Trophoblast cell (in vitro differentiated cells and primary cell): ENCODE measurements around the gene ARPC2.

ENCODE experiments used
- DNase-seq, 2 donors: peaks; one replicate each; pipeline ENCODE4 v3.0.0-alpha.2; 2016
- H2AFZ ChIP-seq: 2 replicates; pipeline ENCODE4 v1.6.1; 2013; ENCODE audit warnings: low read length, moderate library complexity, mild to moderate bottlenecking; ENCODE audit not compliant: insufficient read depth, poor library complexity
- H2AK5ac ChIP-seq: 2 replicates; pipeline ENCODE4 v1.6.1; 2013; ENCODE audit warnings: mild to moderate bottlenecking, low read length
- H2BK120ac ChIP-seq: 2 replicates; pipeline ENCODE4 v1.6.1; 2013; ENCODE audit warnings: low read length, mild to moderate bottlenecking, moderate library complexity; ENCODE audit not compliant: insufficient read depth, poor library complexity
- H2BK12ac ChIP-seq: 2 replicates; pipeline ENCODE4 v1.6.1; 2013; ENCODE audit warnings: mild to moderate bottlenecking, low read length, moderate library complexity
- H2BK5ac ChIP-seq: 2 replicates; pipeline ENCODE4 v1.6.1; 2013; ENCODE audit warnings: low read length, low read depth, moderate library complexity, mild to moderate bottlenecking; ENCODE audit not compliant: poor library complexity
- H3K14ac ChIP-seq: 2 replicates; pipeline ENCODE4 v1.6.1; 2013; ENCODE audit warnings: mild to moderate bottlenecking, low read length
- H3K18ac ChIP-seq: 2 replicates; pipeline ENCODE4 v1.6.1; 2013; ENCODE audit warnings: mild to moderate bottlenecking, low read length
- H3K23ac ChIP-seq: 2 replicates; pipeline ENCODE4 v1.6.1; 2013; ENCODE audit warnings: low read length
- H3K27ac ChIP-seq: 2 replicates; pipeline ENCODE4 v1.5.1; 2013; ENCODE audit warnings: low read depth, mild to moderate bottlenecking, inconsistent platforms, low read length, moderate library complexity
- H3K27me3 ChIP-seq: 2 replicates; pipeline ENCODE4 v1.6.1; 2013; ENCODE audit warnings: inconsistent platforms, mild to moderate bottlenecking, low read length, moderate library complexity; ENCODE audit not compliant: insufficient read depth
- H3K36me3 ChIP-seq, 2 experiments: 1 replicate in 1 of 2; 2 replicates in 1 of 2; pipeline ENCODE4 v1.6.1; 2013; ENCODE audit warnings: low read length in 2 of 2, mild to moderate bottlenecking in 2 of 2, moderate library complexity in 1 of 2; ENCODE audit not compliant: insufficient read depth in 2 of 2, control insufficient read depth in 1 of 2
- H3K4ac ChIP-seq: 2 replicates; pipeline ENCODE4 v1.6.1; 2013; ENCODE audit warnings: low read depth, mild to moderate bottlenecking, low read length, moderate library complexity
- H3K4me1 ChIP-seq, 2 experiments: 1 replicate in 1 of 2; 2 replicates in 1 of 2; pipeline ENCODE4 v1.6.1; 2013; ENCODE audit warnings: low read length in 2 of 2, mild to moderate bottlenecking in 2 of 2, moderate library complexity in 1 of 2; ENCODE audit not compliant: insufficient read depth in 2 of 2, control insufficient read depth in 1 of 2
- H3K4me2 ChIP-seq: 2 replicates; pipeline ENCODE4 v1.6.1; 2013; ENCODE audit warnings: inconsistent platforms, mild to moderate bottlenecking, low read length, moderate library complexity
- H3K4me3 ChIP-seq: 2 replicates; pipeline ENCODE4 v1.5.1; 2013; ENCODE audit warnings: mild to moderate bottlenecking, low read depth, low read length, inconsistent platforms
- H3K79me1 ChIP-seq: one replicate; pipeline ENCODE4 v1.6.1; 2013; ENCODE audit warnings: low read length
- H3K79me2 ChIP-seq: 2 replicates; pipeline ENCODE4 v1.6.1; 2013; ENCODE audit warnings: low read length, mild to moderate bottlenecking; ENCODE audit not compliant: control insufficient read depth, insufficient read depth, poor library complexity
- H3K9ac ChIP-seq: 2 replicates; pipeline ENCODE4 v1.6.1; 2013; ENCODE audit warnings: mild to moderate bottlenecking, low read length
- H3K9me3 ChIP-seq: 2 replicates; pipeline ENCODE4 v1.6.1; 2013; ENCODE audit warnings: low read depth, mild to moderate bottlenecking, control low read depth, inconsistent platforms, low read length; ENCODE audit not compliant: insufficient read depth
- H4K12ac ChIP-seq: 2 replicates; pipeline ENCODE4 v1.6.1; 2013; ENCODE audit warnings: low read depth, mild to moderate bottlenecking, low read length, moderate library complexity
- H4K8ac ChIP-seq: 2 replicates; pipeline ENCODE4 v1.6.1; 2013; ENCODE audit warnings: low read depth, mild to moderate bottlenecking, low read length, moderate library complexity
- H4K91ac ChIP-seq: one replicate; pipeline ENCODE4 v1.6.1; 2013; ENCODE audit warnings: low read depth, mild to moderate bottlenecking, low read length, moderate library complexity
- WGBS: extraction: QIAGEN DNeasy Blood & Tissue Kit; methylation state at CpG from one replicate; pipeline ENCODE4 v1.1.7; 2013; ENCODE audit warnings: missing lambda C conversion rate; ENCODE audit not compliant: insufficient read length, insufficient coverage; ENCODE audit errors: extremely low coverage; 5-methylcytosine and 5-hydroxymethylcytosine counted together

Gene ARPC2

DNA sequence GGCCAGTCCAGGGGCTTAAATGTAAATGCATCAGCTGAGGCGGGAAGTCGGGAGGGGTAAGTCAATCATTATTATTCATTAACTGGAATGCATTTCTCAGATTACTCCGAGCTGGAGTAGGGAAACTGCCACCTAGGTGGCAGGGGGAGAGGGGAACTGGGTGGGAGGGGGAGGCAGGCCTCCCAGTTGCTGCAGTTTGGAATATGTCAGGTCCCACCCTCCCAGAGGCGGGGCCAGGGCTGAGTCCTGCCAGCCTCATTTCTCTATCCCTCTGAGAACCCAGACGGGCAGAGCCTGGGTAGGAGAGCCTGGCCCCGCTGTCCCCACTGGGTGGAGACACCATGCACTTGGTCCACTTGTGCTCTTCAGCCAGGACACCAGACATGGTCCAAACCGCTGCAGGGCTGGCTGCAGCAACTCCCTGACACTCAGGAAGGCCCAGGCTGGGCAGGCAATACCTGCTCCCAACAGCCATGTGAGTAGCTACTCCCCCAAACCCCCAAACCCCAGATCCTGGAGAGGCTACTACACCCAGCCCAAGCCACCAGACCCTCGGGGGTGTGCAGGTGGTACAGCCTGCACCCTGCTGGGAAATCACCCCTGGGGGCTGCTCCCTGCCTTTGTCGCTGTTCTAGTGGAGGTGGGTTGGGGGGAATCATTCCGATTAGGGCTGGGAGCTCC lies 43.9 kb downstream of the ARPC2 start, which contains the start of gene GPBAR1:
GPBAR1 (plus strand) TSS at position 274 of the 681 bp plus-strand sequence. CDS start 1,710 bp downstream, outside the sequence.
- H3K4ac ChIP-seq, result no peak within 1 kb of the TSS
- H4K91ac ChIP-seq, result peak within 1 kb of the TSS; percentile 55
- H3K27me3 ChIP-seq, result no peaks in the 10 kb centered on the region
- H4K8ac ChIP-seq, result peak within 1 kb of the TSS; percentile 13
- no peak within 1 kb of the TSS for H3K4me3 ChIP-seq
- H2BK5ac ChIP-seq, result peak within 1 kb of the TSS; percentile 41
- no peaks in the 10 kb centered on the region for H3K9me3 ChIP-seq
- peaks cover 24 to 37% of the 10 kb centered on the region in 2 experiments for H3K4me1 ChIP-seq
- H3K18ac ChIP-seq, result peak within 1 kb of the TSS; percentile 38
- peak within 1 kb of the TSS; percentile 38 for H3K4me2 ChIP-seq
- DNase-seq, result no peak
- peak within 1 kb of the TSS; percentile 3 for H3K14ac ChIP-seq
- H2BK12ac ChIP-seq, result peak within 1 kb of the TSS; percentile 32
- peak within 1 kb of the TSS; percentile 3 for H2BK120ac ChIP-seq
- H3K36me3 ChIP-seq, result peaks cover 37 to 38% of the 10 kb centered on the region in 2 experiments
- no peak within 1 kb of the TSS for H3K9ac ChIP-seq
- H3K27ac ChIP-seq, result peak within 1 kb of the TSS; percentile 79
- H3K79me1 ChIP-seq, result peaks cover 11% of the 10 kb centered on the region
- WGBS, result no CpG with 5 or more reads among the region's 10 CpGs
- H4K12ac ChIP-seq, result no peak within 1 kb of the TSS
- peak within 1 kb of the TSS; percentile 55 for H2AK5ac ChIP-seq
- H2AFZ ChIP-seq, result peak within 1 kb of the TSS; percentile 13
- no peak within 1 kb of the TSS for H3K23ac ChIP-seq
- H3K79me2 ChIP-seq, result no peaks in the 10 kb centered on the region

DNA sequence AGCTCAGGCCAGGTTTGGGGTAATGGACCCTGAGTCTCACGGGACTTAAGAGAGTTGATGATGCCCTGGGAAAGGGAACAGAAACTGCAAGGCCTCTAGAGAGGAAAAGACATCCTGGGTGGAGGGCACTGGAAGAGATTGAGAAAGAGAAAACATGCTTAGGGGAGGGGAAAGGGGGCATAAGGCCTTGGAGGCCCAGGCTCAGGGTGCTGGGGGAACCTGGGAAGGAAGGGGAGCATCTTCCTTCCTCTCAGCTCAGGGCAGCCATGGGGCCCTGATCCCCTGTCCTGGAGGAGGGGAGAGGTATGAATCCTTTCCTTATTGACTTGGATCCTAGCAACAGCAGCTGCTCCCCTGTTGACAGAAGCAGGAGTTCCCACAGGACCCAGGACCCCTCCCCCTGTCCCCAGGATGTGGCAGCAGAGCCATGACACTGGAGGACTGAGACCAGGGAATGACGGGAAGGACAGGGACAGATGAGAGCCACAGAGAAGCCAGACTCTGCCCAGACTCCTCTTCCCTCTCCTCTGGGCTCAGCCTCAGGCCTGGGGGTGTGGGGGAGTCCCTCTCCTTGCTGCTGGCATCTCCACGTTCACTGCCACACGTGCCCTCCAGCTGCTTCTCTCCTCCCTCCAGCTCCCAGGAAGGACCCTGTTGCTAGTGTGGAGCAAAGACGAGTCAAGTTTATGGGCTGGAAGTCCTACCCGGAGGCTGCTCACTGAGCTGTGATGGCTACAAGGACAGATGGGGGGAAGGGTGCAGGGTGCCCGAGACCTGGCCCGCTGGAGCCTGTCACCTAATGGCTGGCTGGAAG lies 44.6 kb downstream of the ARPC2 start:
- DNase-seq, result no peak
- H3K4me1 ChIP-seq, result peaks cover 24 to 37% of the 10 kb centered on the region in 2 experiments
- no peaks in the 10 kb centered on the region for H3K9me3 ChIP-seq
- H3K36me3 ChIP-seq, result peaks cover 39 to 42% of the 10 kb centered on the region in 2 experiments
- H3K23ac ChIP-seq, result no peak overlapping the region
- H2AFZ ChIP-seq, result no peak overlapping the region
- H3K4me3 ChIP-seq, result no peak overlapping the region
- H4K91ac ChIP-seq, result no peak overlapping the region
- no peak overlapping the region for H3K18ac ChIP-seq
- H3K79me2 ChIP-seq, result no peaks in the 10 kb centered on the region
- H3K14ac ChIP-seq, result no peak overlapping the region
- H2BK120ac ChIP-seq, result no peak overlapping the region
- peaks cover 11% of the 10 kb centered on the region for H3K79me1 ChIP-seq
- H3K4me2 ChIP-seq, result no peak overlapping the region
- peak overlapping the region; percentile 32 for H2BK12ac ChIP-seq
- no peak overlapping the region for H3K9ac ChIP-seq
- no peak overlapping the region for H4K12ac ChIP-seq
- H3K27me3 ChIP-seq, result no peaks in the 10 kb centered on the region
- no peak overlapping the region for H3K27ac ChIP-seq
- H2BK5ac ChIP-seq, result no peak overlapping the region
- H2AK5ac ChIP-seq, result no peak overlapping the region
- no peak overlapping the region for H3K4ac ChIP-seq
- H4K8ac ChIP-seq, result peak overlapping the region; percentile 13
- no CpG with 5 or more reads among the region's 8 CpGs for WGBS

DNA sequence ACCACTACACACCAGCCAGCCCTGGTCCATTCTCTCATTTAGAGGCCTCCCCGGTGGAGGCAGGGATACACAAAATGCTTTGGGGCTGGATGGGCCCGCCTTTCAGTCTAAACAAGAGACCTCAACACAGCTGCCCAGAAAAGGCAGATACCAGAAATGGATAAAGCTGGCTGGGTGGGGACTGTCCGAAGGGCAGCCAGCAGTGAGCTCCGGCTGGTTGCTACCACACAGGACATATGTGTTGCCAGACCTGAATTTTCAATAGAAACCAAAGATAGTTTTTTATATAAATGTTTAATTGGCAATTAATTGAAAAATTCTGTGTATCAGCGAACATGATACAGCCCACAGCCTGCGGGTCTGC lies 45.2 kb downstream of the ARPC2 start:
- H2BK5ac ChIP-seq, result no peak overlapping the region
- no peak overlapping the region for H3K4ac ChIP-seq
- no peak overlapping the region for H2BK120ac ChIP-seq
- H3K14ac ChIP-seq, result no peak overlapping the region
- H4K12ac ChIP-seq, result no peak overlapping the region
- peaks cover 24 to 37% of the 10 kb centered on the region in 2 experiments for H3K4me1 ChIP-seq
- H3K9ac ChIP-seq, result no peak overlapping the region
- H3K79me2 ChIP-seq, result no peaks in the 10 kb centered on the region
- no peak overlapping the region for H2BK12ac ChIP-seq
- H3K18ac ChIP-seq, result no peak overlapping the region
- no peaks in the 10 kb centered on the region for H3K9me3 ChIP-seq
- H3K4me3 ChIP-seq, result no peak overlapping the region
- H4K91ac ChIP-seq, result no peak overlapping the region
- no peak overlapping the region for H3K4me2 ChIP-seq
- no peaks in the 10 kb centered on the region for H3K27me3 ChIP-seq
- H4K8ac ChIP-seq, result no peak overlapping the region
- no peak overlapping the region for H2AFZ ChIP-seq
- WGBS, result no CpG with 5 or more reads among the region's 6 CpGs
- peaks cover 11% of the 10 kb centered on the region for H3K79me1 ChIP-seq
- H3K27ac ChIP-seq, result no peak overlapping the region
- no peak overlapping the region for H2AK5ac ChIP-seq
- peaks cover 41 to 44% of the 10 kb centered on the region in 2 experiments for H3K36me3 ChIP-seq
- H3K23ac ChIP-seq, result no peak overlapping the region
- no peak for DNase-seq

DNA sequence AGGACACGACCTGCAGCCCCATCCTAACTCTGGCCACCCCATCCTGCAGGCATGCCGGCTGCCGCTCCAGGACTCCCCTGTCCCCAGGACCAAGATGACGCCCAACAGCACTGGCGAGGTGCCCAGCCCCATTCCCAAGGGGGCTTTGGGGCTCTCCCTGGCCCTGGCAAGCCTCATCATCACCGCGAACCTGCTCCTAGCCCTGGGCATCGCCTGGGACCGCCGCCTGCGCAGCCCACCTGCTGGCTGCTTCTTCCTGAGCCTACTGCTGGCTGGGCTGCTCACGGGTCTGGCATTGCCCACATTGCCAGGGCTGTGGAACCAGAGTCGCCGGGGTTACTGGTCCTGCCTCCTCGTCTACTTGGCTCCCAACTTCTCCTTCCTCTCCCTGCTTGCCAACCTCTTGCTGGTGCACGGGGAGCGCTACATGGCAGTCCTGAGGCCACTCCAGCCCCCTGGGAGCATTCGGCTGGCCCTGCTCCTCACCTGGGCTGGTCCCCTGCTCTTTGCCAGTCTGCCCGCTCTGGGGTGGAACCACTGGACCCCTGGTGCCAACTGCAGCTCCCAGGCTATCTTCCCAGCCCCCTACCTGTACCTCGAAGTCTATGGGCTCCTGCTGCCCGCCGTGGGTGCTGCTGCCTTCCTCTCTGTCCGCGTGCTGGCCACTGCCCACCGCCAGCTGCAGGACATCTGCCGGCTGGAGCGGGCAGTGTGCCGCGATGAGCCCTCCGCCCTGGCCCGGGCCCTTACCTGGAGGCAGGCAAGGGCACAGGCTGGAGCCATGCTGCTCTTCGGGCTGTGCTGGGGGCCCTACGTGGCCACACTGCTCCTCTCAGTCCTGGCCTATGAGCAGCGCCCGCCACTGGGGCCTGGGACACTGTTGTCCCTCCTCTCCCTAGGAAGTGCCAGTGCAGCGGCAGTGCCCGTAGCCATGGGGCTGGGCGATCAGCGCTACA lies 45.9 kb downstream of the ARPC2 start:
- H3K23ac ChIP-seq, result no peak overlapping the region
- H2BK120ac ChIP-seq, result no peak overlapping the region
- H3K4me3 ChIP-seq, result peak overlapping the region; percentile 12
- H3K4me1 ChIP-seq, result peaks cover 22 to 32% of the 10 kb centered on the region in 2 experiments
- DNase-seq, result no peak
- no peak overlapping the region for H2AK5ac ChIP-seq
- no peak overlapping the region for H3K4me2 ChIP-seq
- H3K79me1 ChIP-seq, result peaks cover 11% of the 10 kb centered on the region
- H3K79me2 ChIP-seq, result no peaks in the 10 kb centered on the region
- H3K27ac ChIP-seq, result no peak overlapping the region
- H4K91ac ChIP-seq, result no peak overlapping the region
- H3K9me3 ChIP-seq, result no peaks in the 10 kb centered on the region
- no CpG with 5 or more reads among the region's 39 CpGs for WGBS
- H4K12ac ChIP-seq, result no peak overlapping the region
- peaks cover 47 to 49% of the 10 kb centered on the region in 2 experiments for H3K36me3 ChIP-seq
- H3K14ac ChIP-seq, result no peak overlapping the region
- H3K27me3 ChIP-seq, result no peaks in the 10 kb centered on the region
- no peak overlapping the region for H2AFZ ChIP-seq
- H3K9ac ChIP-seq, result no peak overlapping the region
- no peak overlapping the region for H2BK12ac ChIP-seq
- H3K4ac ChIP-seq, result no peak overlapping the region
- H3K18ac ChIP-seq, result no peak overlapping the region
- H4K8ac ChIP-seq, result no peak overlapping the region
- no peak overlapping the region for H2BK5ac ChIP-seq
